ENCODE results near the gene MXRA8. TPM values are rescaled to one million over a fixed set of nuclear protein-coding genes. Genes with fewer than 3 reads are reported as not detected.

The MXRA8 gene
- total and polyA plus RNA-seq, 9 of the 15 experiments (the other 6 are each of a cell fraction or from before 2014, with no cell fraction given) = 0.66 to 11.3 (median 6.3) TPM

DNA sequence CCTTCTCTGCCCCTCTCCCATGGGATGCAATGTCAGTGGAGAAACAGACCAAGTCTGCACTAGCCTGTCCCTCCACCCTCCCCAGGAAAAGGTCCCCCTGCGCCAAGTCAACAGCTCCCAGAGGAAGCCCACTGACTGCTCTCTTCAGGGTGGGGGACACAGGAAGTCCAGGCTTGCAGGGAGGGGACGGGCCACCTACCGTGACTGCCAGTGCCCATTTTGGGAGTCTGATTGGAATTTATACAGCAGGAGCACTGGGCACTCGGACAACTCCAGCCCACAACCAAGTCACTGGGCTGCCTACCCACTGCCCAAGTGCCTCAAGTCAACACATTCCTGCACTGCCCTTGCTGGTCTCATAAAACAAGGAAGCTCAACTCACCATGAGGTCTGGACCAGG is 34.7 kb upstream of the MXRA8 start:
- Histone ChIP-seq H2AFZ (ENCODE audit: low read depth, low read length) (no peak overlapping the region), H3K9ac (ENCODE audit: insufficient read depth in 1 of 2, low read depth in 2 of 2, low read length in 2 of 2) (no peak overlapping the region), H3K4me2 (ENCODE audit: insufficient read depth, low read length) (no peak overlapping the region), H3K9me3 (replicated peaks; ENCODE audit: control insufficient read depth, insufficient read depth, low read depth, low read length) (no peaks in the 10 kb centered on the region), H3K36me3 (ENCODE audit: control insufficient read depth, insufficient read depth, low read length) (peaks cover 91% of the 10 kb centered on the region), H3K4me1 (replicated peaks in 1 of 2; ENCODE audit: control insufficient read depth in 2 of 2, insufficient read depth in 2 of 2, low read length in 2 of 2) (peaks cover 13 to 17% of the 10 kb centered on the region in 2 experiments), H3K27ac (ENCODE audit: extremely low read depth, low read depth, low read length) (no peak overlapping the region), H3K79me2 (ENCODE audit: control insufficient read depth, insufficient read depth, low read length) (peaks cover 45% of the 10 kb centered on the region), H3K4me3 (no peak overlapping the region), H3K27me3 (ENCODE audit: control insufficient read depth in 2 of 2, insufficient read depth in 2 of 2, low read length in 2 of 2) (no peaks in the 10 kb centered on the region), H3K9me1 (ENCODE audit: control insufficient read depth, insufficient read depth, low read length) (no peaks in the 10 kb centered on the region), H4K20me1 (replicated peaks; ENCODE audit: control insufficient read depth, insufficient read depth, low read length) (no peaks in the 10 kb centered on the region)
- WGBS (ENCODE audit: insufficient coverage, low coverage, missing lambda C conversion rate) = 97% methylated on average over 4 of the region's 4 CpGs
- no TSS peak for BruUV-seq (replicated peaks)
- ChIA-PET CTCF (ENCODE audit: low intra/inter-chr PET ratio) (no interaction called here), POLR2A (interaction anchor here (0.5 to 1.3 kb wide), 6 partner anchors 8 to 273 kb away, joined by 3 to 8 read pairs (median 3); no protein-coding TSS in a partner anchor)
- DNase-seq (ENCODE audit: extremely low read depth in 1 of 4, low spot score in 3 of 4) (peak in 1 of 4 experiments; percentile 11), ATAC-seq (no peak), FAIRE-seq (no peak)
- TF ChIP-seq BHLHE40 (IDR thresholded peaks at IDR 0.05; ENCODE audit: low read length) (no peak), RBFOX2 (IDR thresholded peaks at IDR 0.05; ENCODE audit: low read depth, low read length) (peak; percentile 53), ZNF561 (CRISPR knock-in tag; conservative IDR thresholded peaks at IDR 0.05) (no peak), JUND (IDR thresholded peaks at IDR 0.05; ENCODE audit: borderline replicate concordance, low read depth, low read length) (no peak), JUND (tag; IDR thresholded peaks at IDR 0.05; ENCODE audit: borderline replicate concordance, low read depth, low read length) (no peak), POLR2AphosphoS5 (IDR thresholded peaks at IDR 0.05; ENCODE audit: control insufficient read depth, insufficient read depth, low read depth, low read length) (0 out of 2 replicates have a peak, but pooled peaks have one; percentile 39), LARP7 (IDR thresholded peaks at IDR 0.05) (no peak)
- intact Hi-C loops (cut with micrococcal nuclease) (loop anchor here (10.0 kb wide), 1 partner anchor 122 kb away; the partner anchor contains the start of gene ATAD3A), in situ Hi-C loops (cut with MboI) (no loop called here)
